ENCODE measurements around the gene TUBB. TPM values are rescaled to one million over a fixed set of nuclear protein-coding genes. Genes with fewer than 3 reads are reported as not detected.
A peak's percentile ranks its signal among the peaks of the same experiment; 100 is the strongest.

The TUBB gene
- total RNA-seq, result 446 TPM

GRCh38 chr6:30719791-30720737 lies at the start of gene TUBB:
TSS of gene TUBB (plus strand) at chr6:30720352. CDS start at chr6:30720507, 155 bp downstream.
- peak; percentile 84 to 98 (median 96) for DNase-seq (ENCODE audit: low read depth in 2 of 3, low spot score in 2 of 3)

GRCh38 chr6:30670760-30671527 lies 49.2 kb upstream of the TUBB start:
- peak in 1 of 3 donors; percentile 40 for DNase-seq (ENCODE audit: low read depth in 2 of 3, low spot score in 2 of 3)

- DNase-seq (ENCODE audit: low read depth in 2 of 3, low spot score in 2 of 3), result peak; percentile 89 to 97 (median 97)
These were observed 47.5 kb upstream of the TUBB start, which contains the start of gene DHX16 for GRCh38 chr6:30672445-30673253. TSS of gene DHX16 (minus strand) at chr6:30673006. CDS start at chr6:30672841, 165 bp downstream.

- no peak for DNase-seq (ENCODE audit: low read depth in 2 of 3, low spot score in 2 of 3)
These were observed 43.4 kb upstream of the TUBB start for GRCh38 chr6:30676660-30677285.

GRCh38 chr6:30678964-30679726 lies 41.0 kb upstream of the TUBB start:
- peak; percentile 86 to 93 (median 89) for DNase-seq (ENCODE audit: low read depth in 2 of 3, low spot score in 2 of 3)

GRCh38 chr6:30679765-30680535 lies 40.2 kb upstream of the TUBB start:
- DNase-seq (ENCODE audit: low read depth in 2 of 3, low spot score in 2 of 3), result no peak

- no peak for DNase-seq (ENCODE audit: low read depth in 2 of 3, low spot score in 2 of 3)
These were observed 38.4 kb upstream of the TUBB start for GRCh38 chr6:30681766-30682142.

- DNase-seq (ENCODE audit: low read depth in 2 of 3, low spot score in 2 of 3), result peak; percentile 75 to 99 (median 98)
These were observed 37.7 kb upstream of the TUBB start for GRCh38 chr6:30682143-30683117.

- DNase-seq (ENCODE audit: low read depth in 2 of 3, low spot score in 2 of 3), result no peak
These were observed 36.8 kb upstream of the TUBB start for GRCh38 chr6:30683183-30683979.

GRCh38 chr6:30683980-30684338 lies 36.2 kb upstream of the TUBB start:
- DNase-seq (ENCODE audit: low read depth in 2 of 3, low spot score in 2 of 3), result no peak

- DNase-seq (ENCODE audit: low read depth in 2 of 3, low spot score in 2 of 3), result peak in 2 of 3 donors; percentile 50 to 53
These were observed 35.6 kb upstream of the TUBB start for GRCh38 chr6:30684386-30685156.

GRCh38 chr6:30685157-30686008 lies 34.8 kb upstream of the TUBB start:
- DNase-seq (ENCODE audit: low read depth in 2 of 3, low spot score in 2 of 3), result no peak

GRCh38 chr6:30686009-30686907 lies 33.9 kb upstream of the TUBB start, which contains the start of gene PPP1R18:
TSS of gene PPP1R18 (minus strand) at chr6:30686645. CDS start at chr6:30686018, 627 bp downstream.
- peak; percentile 41 to 64 (median 60) for DNase-seq (ENCODE audit: low read depth in 2 of 3, low spot score in 2 of 3)

Measured in hematopoietic multipotent progenitor cell (in vitro differentiated cells).